Activated naive CD8-positive, alpha-beta T cell treated with anti-CD3 and anti-CD28 coated beads, Interleukin-2, amount 50 U/mL, for 24 hours (primary cell): ENCODE measurements around the gene DZIP3.
"Not testable (repeated sequence)": the region's sequence is repeated elsewhere in the genome, so short reads cannot be mapped to it uniquely, and the experiment has no call there.

ENCODE experiments used
- ATAC-seq: fragments of 150-1000 bp; cut with Tn5 transposase; one replicate; pipeline ENCODE4 v1.10.0; 2021
- DNase-seq: peaks from one replicate; pipeline ENCODE4 v3.0.0; 2021
- H3K27ac Mint-ChIP-seq: one replicate; pipeline ENCODE4 v1.8.0; 2021; ENCODE audit warnings: mild to moderate bottlenecking, mixed read lengths
- H3K27me3 Mint-ChIP-seq: one replicate; pipeline ENCODE4 v1.8.0; 2021; ENCODE audit warnings: mixed read lengths
- H3K36me3 Mint-ChIP-seq: one replicate; pipeline ENCODE4 v1.8.0; 2021; ENCODE audit warnings: low read depth, mixed read lengths
- H3K4me1 Mint-ChIP-seq: one replicate; pipeline ENCODE4 v1.8.0; 2021; ENCODE audit warnings: mixed read lengths
- H3K4me3 Mint-ChIP-seq: one replicate; pipeline ENCODE4 v1.8.0; 2021; ENCODE audit warnings: mild to moderate bottlenecking, moderate library complexity, mixed read lengths
- H3K9me3 Mint-ChIP-seq: one replicate; pipeline ENCODE4 v1.8.0; 2021; ENCODE audit warnings: mixed read lengths

The DZIP3 gene

GRCh38 chr3:108620250-108620649 lies 30.7 kb downstream of the DZIP3 start:
- Mint-ChIP-seq H3K4me3 (no peak overlapping the region), H3K4me1 (no peaks in the 10 kb centered on the region), H3K36me3 (peaks cover 3% of the 10 kb centered on the region), H3K27ac (no peak overlapping the region), H3K9me3 (no peaks in the 10 kb centered on the region), H3K27me3 (no peaks in the 10 kb centered on the region)
- DNase-seq (no peak), ATAC-seq (no peak)

DNA sequence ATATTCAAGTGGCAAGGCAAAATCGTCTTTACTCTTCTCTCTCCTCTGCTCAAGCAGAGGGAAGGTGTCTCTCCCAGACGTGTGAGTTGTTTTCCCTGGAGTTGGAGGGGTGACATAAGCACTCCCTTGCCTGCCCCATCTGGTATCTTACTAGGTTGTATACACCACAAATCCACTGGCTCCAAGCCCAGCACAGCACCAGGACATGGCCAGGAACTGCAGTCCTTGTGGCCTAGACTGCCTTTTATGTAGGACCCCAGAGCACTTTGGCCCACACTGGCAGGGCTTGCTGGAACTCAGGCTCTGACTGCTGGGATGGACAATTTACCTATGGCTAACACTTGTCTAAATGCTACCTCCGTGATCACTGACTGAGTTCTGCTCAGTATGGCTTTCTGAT lies 34.0 kb downstream of the DZIP3 start:
- Mint-ChIP-seq H3K9me3 (no peaks in the 10 kb centered on the region), H3K4me3 (no peak overlapping the region), H3K27me3 (no peaks in the 10 kb centered on the region), H3K4me1 (no peaks in the 10 kb centered on the region), H3K27ac (no peak overlapping the region), H3K36me3 (peaks cover 3% of the 10 kb centered on the region)
- DNase-seq (no peak), ATAC-seq (no peak)

DNA sequence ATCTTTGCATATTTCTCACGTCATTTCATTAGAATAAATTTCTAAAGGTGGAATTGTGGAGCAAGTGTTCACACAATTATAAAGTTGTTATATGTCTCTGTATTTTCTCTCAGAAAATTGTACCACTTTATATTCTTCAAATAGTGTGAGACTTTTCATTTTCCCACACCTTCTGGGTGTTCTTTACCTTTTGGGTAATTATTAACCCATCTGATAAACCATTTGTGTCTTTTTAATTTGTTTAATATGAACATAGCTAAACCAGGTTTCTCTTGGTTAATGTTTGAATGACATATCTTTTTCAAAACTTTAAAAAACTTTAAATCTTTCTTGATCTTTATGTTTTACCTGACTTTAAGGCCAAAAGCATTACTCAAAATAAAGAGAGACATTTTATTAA lies 40.5 kb downstream of the DZIP3 start:
- no peak overlapping the region for H3K4me3 Mint-ChIP-seq
- DNase-seq (no peak), ATAC-seq (no peak)
- no peaks in the 10 kb centered on the region for H3K9me3 Mint-ChIP-seq
- no peak overlapping the region for H3K27ac Mint-ChIP-seq
- H3K36me3 Mint-ChIP-seq = peaks cover 2% of the 10 kb centered on the region
- no peaks in the 10 kb centered on the region for H3K4me1 Mint-ChIP-seq
- H3K27me3 Mint-ChIP-seq = no peaks in the 10 kb centered on the region

DNA sequence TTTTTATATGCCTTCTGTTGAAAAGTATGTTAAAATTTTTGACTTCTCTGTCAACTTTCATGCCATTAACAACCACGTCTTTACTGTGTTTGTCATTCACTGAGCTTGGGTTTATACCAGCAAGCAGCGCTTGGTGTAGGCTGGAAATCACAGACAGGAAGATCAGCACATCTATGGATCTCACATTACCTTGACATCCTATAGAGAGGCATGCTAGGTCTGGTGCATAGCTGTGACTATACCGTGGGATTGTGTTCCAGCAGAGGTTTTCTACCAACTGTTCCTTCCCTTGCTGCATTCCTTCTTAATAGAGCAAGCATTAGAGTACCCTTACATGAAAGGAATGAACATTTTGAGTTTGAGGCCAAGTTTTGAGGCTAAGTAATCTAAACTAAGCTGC lies 53.0 kb downstream of the DZIP3 start:
- Mint-ChIP-seq H3K9me3 (no peaks in the 10 kb centered on the region), H3K36me3 (peaks cover 19% of the 10 kb centered on the region), H3K27me3 (no peaks in the 10 kb centered on the region), H3K4me1 (no peaks in the 10 kb centered on the region), H3K27ac (no peak overlapping the region), H3K4me3 (no peak overlapping the region)
- ATAC-seq (no peak), DNase-seq (no peak)

DNA sequence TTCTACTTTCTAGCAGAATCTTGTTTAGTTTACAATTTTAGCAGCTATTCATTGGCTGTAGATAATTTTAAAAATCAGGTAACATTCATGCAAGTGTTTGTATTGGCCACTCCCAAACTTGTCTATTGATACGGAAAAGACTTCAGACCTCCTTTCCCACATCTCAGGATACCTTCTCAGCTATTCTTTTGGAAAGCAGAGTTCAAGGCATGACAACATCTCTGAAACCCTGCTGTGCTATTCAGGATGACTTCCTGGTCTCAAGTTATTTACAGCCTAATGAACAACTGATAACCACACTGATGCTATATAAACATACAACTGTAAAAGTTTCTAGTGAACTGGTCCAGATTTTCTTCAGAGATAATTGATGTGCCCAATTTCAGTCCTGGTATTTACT lies 55.8 kb downstream of the DZIP3 start:
- ATAC-seq (no peak), DNase-seq (no peak)
- H3K27ac Mint-ChIP-seq = no peak overlapping the region

GRCh38 chr3:108655664-108656063 lies 66.1 kb downstream of the DZIP3 start:
- H3K4me3 Mint-ChIP-seq, H3K27me3 Mint-ChIP-seq, H3K27ac Mint-ChIP-seq, H3K4me1 Mint-ChIP-seq, H3K9me3 Mint-ChIP-seq, ATAC-seq, DNase-seq: not testable (repeated sequence)
- peaks cover 16% of the 10 kb centered on the region for H3K36me3 Mint-ChIP-seq

More for the DNA sequence above, 55.8 kb downstream of the DZIP3 start:
- Mint-ChIP-seq H3K4me1 (no peaks in the 10 kb centered on the region), H3K4me3 (no peak overlapping the region), H3K36me3 (peaks cover 15% of the 10 kb centered on the region), H3K27me3 (no peaks in the 10 kb centered on the region), H3K9me3 (no peaks in the 10 kb centered on the region)

- no peak for DNase-seq
- no peak for ATAC-seq
- H3K4me3 Mint-ChIP-seq = no peak overlapping the region
- H3K27ac Mint-ChIP-seq = no peak overlapping the region
- no peaks in the 10 kb centered on the region for H3K9me3 Mint-ChIP-seq
- H3K27me3 Mint-ChIP-seq = no peaks in the 10 kb centered on the region
- peaks cover 9% of the 10 kb centered on the region for H3K4me1 Mint-ChIP-seq
- peaks cover 3% of the 10 kb centered on the region for H3K36me3 Mint-ChIP-seq
These were observed 72.2 kb downstream of the DZIP3 start for GRCh38 chr3:108661699-108662098.

GRCh38 chr3:108662142-108662738 lies 72.7 kb downstream of the DZIP3 start:
- no peaks in the 10 kb centered on the region for H3K9me3 Mint-ChIP-seq
- ATAC-seq (peak; percentile 43), DNase-seq (peak; percentile 33)
- no peak overlapping the region for H3K27ac Mint-ChIP-seq
- H3K4me3 Mint-ChIP-seq = no peak overlapping the region
- no peaks in the 10 kb centered on the region for H3K27me3 Mint-ChIP-seq
- H3K36me3 Mint-ChIP-seq = peaks cover 3% of the 10 kb centered on the region
- H3K4me1 Mint-ChIP-seq = peaks cover 14% of the 10 kb centered on the region

DNA sequence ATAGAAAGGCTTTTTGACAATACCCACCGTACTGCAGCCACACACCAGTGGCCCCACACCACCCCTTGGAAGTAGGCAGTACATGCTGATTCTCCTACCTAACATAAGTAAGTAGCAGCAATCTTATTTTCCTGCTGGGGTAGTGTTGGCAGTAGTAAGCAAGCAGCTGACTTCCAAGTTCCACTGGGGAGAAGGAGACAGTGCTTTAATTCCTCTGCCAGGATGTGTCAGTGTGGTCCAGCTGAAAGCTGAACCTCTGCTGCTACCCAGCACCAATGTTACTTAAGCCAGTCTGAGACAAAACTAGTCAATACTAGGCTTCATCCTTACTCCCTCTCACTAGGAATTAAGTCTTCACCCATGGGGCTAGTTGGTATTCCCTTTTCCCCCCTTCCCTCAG lies 74.7 kb downstream of the DZIP3 start:
- ATAC-seq = no peak
- no peak overlapping the region for H3K4me3 Mint-ChIP-seq
- H3K36me3 Mint-ChIP-seq = peaks cover 3% of the 10 kb centered on the region
- H3K4me1 Mint-ChIP-seq = peaks cover 19% of the 10 kb centered on the region
- no peaks in the 10 kb centered on the region for H3K9me3 Mint-ChIP-seq
- H3K27ac Mint-ChIP-seq = no peak overlapping the region
- no peaks in the 10 kb centered on the region for H3K27me3 Mint-ChIP-seq
- DNase-seq = no peak

- Mint-ChIP-seq H3K4me1 (peaks cover 19% of the 10 kb centered on the region), H3K27ac (no peak overlapping the region), H3K9me3 (no peaks in the 10 kb centered on the region), H3K36me3 (peaks cover 8% of the 10 kb centered on the region), H3K27me3 (no peaks in the 10 kb centered on the region), H3K4me3 (no peak overlapping the region)
- ATAC-seq (no peak), DNase-seq (no peak)
These were observed 77.8 kb downstream of the DZIP3 start for GRCh38 chr3:108667312-108667711.

DNA sequence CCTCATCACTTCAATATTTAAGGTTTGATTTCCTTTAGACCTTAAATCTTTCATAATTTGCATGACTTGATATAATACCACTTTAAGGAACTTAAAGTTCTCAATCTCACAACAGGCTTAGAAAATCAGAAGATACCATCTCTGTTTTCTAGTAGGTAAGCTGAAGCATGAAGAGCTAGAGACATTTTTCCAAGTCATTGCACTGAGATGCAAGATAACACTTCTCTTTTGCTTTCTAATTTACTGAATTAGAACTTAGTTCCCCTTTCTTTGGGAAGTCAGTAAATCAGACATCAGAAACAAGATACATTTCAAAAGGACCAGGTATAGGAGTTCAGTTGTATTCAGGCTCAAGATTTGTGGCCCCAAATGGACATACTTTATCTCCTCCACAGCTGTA lies 79.7 kb downstream of the DZIP3 start:
- Mint-ChIP-seq H3K9me3 (no peaks in the 10 kb centered on the region), H3K4me1 (peaks cover 25% of the 10 kb centered on the region), H3K4me3 (no peak overlapping the region), H3K27ac (no peak overlapping the region), H3K27me3 (no peaks in the 10 kb centered on the region), H3K36me3 (peaks cover 6% of the 10 kb centered on the region)
- ATAC-seq (no peak), DNase-seq (no peak)

- no peak for ATAC-seq
- Mint-ChIP-seq H3K27ac (no peak overlapping the region), H3K9me3 (no peaks in the 10 kb centered on the region), H3K4me1 (peaks cover 12% of the 10 kb centered on the region), H3K4me3 (no peak overlapping the region), H3K27me3 (no peaks in the 10 kb centered on the region), H3K36me3 (peaks cover 10% of the 10 kb centered on the region)
- no peak for DNase-seq
These were observed 83.2 kb downstream of the DZIP3 start for GRCh38 chr3:108672701-108673100.

GRCh38 chr3:108673988-108674661 lies 84.6 kb downstream of the DZIP3 start:
- peaks cover 13% of the 10 kb centered on the region for H3K36me3 Mint-ChIP-seq
- H3K27me3 Mint-ChIP-seq = no peaks in the 10 kb centered on the region
- no peak overlapping the region for H3K4me3 Mint-ChIP-seq
- H3K27ac Mint-ChIP-seq = peak overlapping the region; percentile 17
- H3K9me3 Mint-ChIP-seq = no peaks in the 10 kb centered on the region
- H3K4me1 Mint-ChIP-seq = peaks cover 11% of the 10 kb centered on the region
- DNase-seq (no peak), ATAC-seq (no peak)

GRCh38 chr3:108677811-108678210 lies 88.3 kb downstream of the DZIP3 start:
- Mint-ChIP-seq H3K9me3 (no peaks in the 10 kb centered on the region), H3K27me3 (no peaks in the 10 kb centered on the region), H3K4me3 (no peak overlapping the region), H3K36me3 (peaks cover 11% of the 10 kb centered on the region), H3K4me1 (peaks cover 8% of the 10 kb centered on the region), H3K27ac (no peak overlapping the region)
- DNase-seq (no peak), ATAC-seq (no peak)

DNA sequence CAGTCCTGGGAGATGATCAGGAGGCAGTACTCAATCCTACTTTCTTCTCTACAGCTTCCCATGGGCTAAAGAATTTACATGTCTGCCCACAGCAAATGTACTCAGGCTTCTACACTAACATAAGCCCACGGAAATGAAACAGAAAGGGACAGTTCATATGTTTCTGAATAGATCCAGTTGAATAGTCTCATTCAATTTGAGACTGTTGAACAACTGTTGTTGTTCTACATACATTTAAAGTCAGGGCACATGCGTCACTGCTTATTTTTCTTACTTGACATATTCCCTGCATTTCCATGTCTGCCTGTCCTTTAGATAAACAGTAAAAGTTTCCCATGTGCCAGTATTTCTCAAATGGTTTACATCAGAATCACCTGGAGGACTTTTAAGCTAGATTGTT lies 102.8 kb downstream of the DZIP3 start:
- Mint-ChIP-seq H3K9me3 (peaks cover 13% of the 10 kb centered on the region), H3K36me3 (peaks cover 49% of the 10 kb centered on the region)
- not testable (repeated sequence) for H3K27ac Mint-ChIP-seq, H3K4me3 Mint-ChIP-seq, H3K4me1 Mint-ChIP-seq, H3K27me3 Mint-ChIP-seq, ATAC-seq, DNase-seq
